ENCODE data around the gene BEX5.

The BEX5 gene

DNA sequence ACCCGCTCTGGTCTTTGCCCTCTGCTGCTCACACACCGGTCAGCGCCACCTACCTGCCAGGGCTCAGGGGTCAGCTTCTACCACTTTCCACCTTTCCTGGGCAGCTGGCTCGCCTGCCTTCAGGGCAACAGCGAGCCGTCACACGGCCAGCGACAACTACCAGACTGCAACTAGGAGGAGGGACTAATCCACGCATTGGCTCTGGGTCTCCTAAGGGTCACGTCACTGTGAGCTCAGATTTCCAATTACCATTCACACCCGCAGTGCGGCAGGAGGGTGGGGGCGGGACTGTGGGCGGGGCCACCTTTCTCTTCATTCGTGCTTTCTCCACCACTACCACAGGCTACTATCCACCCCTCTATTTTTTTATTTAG lies at the start of gene BEX5:
BEX5 (minus strand) TSS at position 172 of the 374 bp plus-strand sequence. CDS start 1,712 bp downstream, outside the sequence.
- Histone ChIP-seq H3F3A (ENCODE audit: insufficient read depth) (no peaks in the 10 kb centered on the region), H3K4me2 (ENCODE audit: low read depth, low read length, poor library complexity, severe bottlenecking) (peak within 1 kb of the TSS; percentile 39), H3K36me3 (ENCODE audit: low read length) (no peaks in the 10 kb centered on the region), H4K20me1 (ENCODE audit: low read depth, low read length) (no peaks in the 10 kb centered on the region), H3K9ac (ENCODE audit: low read length) (no peak within 1 kb of the TSS), H3K27ac (ENCODE audit: low read depth, low read length) (no peak within 1 kb of the TSS), H3K9me2 (replicated peaks; ENCODE audit: insufficient read depth, low read length) (no peaks in the 10 kb centered on the region), H2AFZ (ENCODE audit: low read depth, low read length, severe bottlenecking) (no peak within 1 kb of the TSS), H3K4me3 (ENCODE audit: insufficient read depth, low read length, poor library complexity, severe bottlenecking) (no peak within 1 kb of the TSS), H3K9me3 (ENCODE audit: insufficient read depth, low read length) (no peaks in the 10 kb centered on the region), H3K79me2 (ENCODE audit: insufficient read depth, low read length) (no peaks in the 10 kb centered on the region), H3K27me3 (ENCODE audit: low read length) (no peaks in the 10 kb centered on the region)
- TF ChIP-seq, protein P1, sequence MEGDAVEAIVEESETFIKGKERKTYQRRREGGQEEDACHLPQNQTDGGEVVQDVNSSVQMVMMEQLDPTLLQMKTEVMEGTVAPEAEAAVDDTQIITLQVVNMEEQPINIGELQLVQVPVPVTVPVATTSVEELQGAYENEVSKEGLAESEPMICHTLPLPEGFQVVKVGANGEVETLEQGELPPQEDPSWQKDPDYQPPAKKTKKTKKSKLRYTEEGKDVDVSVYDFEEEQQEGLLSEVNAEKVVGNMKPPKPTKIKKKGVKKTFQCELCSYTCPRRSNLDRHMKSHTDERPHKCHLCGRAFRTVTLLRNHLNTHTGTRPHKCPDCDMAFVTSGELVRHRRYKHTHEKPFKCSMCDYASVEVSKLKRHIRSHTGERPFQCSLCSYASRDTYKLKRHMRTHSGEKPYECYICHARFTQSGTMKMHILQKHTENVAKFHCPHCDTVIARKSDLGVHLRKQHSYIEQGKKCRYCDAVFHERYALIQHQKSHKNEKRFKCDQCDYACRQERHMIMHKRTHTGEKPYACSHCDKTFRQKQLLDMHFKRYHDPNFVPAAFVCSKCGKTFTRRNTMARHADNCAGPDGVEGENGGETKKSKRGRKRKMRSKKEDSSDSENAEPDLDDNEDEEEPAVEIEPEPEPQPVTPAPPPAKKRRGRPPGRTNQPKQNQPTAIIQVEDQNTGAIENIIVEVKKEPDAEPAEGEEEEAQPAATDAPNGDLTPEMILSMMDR (IDR thresholded peaks at IDR 0.05; ENCODE audit: insufficient read depth, low read length, poor library complexity, severe bottlenecking), result no peak
- no peak for TF ChIP-seq EZH2phosphoT487 (conservative IDR thresholded peaks at IDR 0.05; ENCODE audit: low read length)

GRCh38 chrX:102185967-102186720 lies 30.4 kb upstream of the BEX5 start:
- no peaks in the 10 kb centered on the region for H3K36me3 ChIP-seq (ENCODE audit: low read length)
- no peaks in the 10 kb centered on the region for H3K79me2 ChIP-seq (ENCODE audit: insufficient read depth, low read length)
- H3K27ac ChIP-seq (ENCODE audit: low read depth, low read length), result no peak overlapping the region
- H3F3A ChIP-seq (ENCODE audit: insufficient read depth), result no peaks in the 10 kb centered on the region
- H3K27me3 ChIP-seq (ENCODE audit: low read length), result no peaks in the 10 kb centered on the region
- no peaks in the 10 kb centered on the region for H4K20me1 ChIP-seq (ENCODE audit: low read depth, low read length)
- TF ChIP-seq, protein P1 (IDR thresholded peaks at IDR 0.05; ENCODE audit: insufficient read depth, low read length, poor library complexity, severe bottlenecking), result no peak
- no peak for TF ChIP-seq EZH2phosphoT487 (conservative IDR thresholded peaks at IDR 0.05; ENCODE audit: low read length)
- no peak overlapping the region for H3K4me3 ChIP-seq (ENCODE audit: insufficient read depth, low read length, poor library complexity, severe bottlenecking)
- no peak overlapping the region for H2AFZ ChIP-seq (ENCODE audit: low read depth, low read length, severe bottlenecking)
- H3K9me2 ChIP-seq (replicated peaks; ENCODE audit: insufficient read depth, low read length), result no peaks in the 10 kb centered on the region
- H3K9me3 ChIP-seq (ENCODE audit: insufficient read depth, low read length), result no peaks in the 10 kb centered on the region
- no peak overlapping the region for H3K4me2 ChIP-seq (ENCODE audit: low read depth, low read length, poor library complexity, severe bottlenecking)
- no peak overlapping the region for H3K9ac ChIP-seq (ENCODE audit: low read length)

DNA sequence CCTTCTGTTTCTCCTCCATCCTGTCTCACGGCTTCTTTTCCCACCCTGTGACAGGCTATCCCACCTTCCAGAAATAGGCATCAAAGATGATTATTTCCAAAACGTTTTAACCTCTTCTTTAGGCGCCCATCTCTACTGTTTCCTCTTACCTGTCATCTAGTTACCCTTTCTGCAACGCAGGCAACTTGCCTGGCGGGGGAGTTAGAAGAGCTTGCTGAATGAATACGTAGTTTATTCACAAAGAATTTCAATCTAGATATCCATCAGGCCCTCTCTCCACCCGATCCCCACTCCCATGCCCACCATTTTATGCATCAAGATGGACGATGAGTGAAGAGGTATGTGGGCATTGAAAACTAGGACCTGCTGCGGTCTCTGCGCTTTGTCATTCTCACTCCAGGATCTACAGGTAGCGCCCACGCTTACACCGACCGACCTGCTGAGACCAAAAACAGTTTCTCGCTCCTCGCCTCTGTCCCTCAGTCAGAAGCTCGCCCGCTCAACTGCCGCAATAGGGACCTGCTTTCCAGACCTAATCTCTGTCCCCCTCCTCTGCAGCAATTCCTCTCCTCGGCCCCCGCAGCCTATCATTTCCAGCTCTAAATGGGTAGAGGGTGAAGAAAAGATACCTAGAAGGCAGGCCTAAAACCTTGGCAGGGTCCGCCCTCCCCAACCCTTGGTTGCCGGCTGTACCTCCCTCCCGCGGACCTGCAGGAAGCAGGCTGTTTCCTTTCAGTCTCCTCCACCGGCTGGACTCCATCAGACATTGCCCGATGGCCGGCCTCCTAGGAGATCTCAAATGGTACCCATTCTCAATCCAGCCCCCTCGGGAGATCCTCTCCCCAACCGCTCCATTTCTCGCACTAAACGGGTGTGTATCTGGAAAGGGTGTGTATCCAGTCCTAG lies 624 bp downstream of the BEX5 start:
- Histone ChIP-seq H2AFZ (ENCODE audit: low read depth, low read length, severe bottlenecking) (no peak overlapping the region), H3K79me2 (ENCODE audit: insufficient read depth, low read length) (no peaks in the 10 kb centered on the region), H3K4me2 (ENCODE audit: low read depth, low read length, poor library complexity, severe bottlenecking) (peak overlapping the region; percentile 39), H3F3A (ENCODE audit: insufficient read depth) (no peaks in the 10 kb centered on the region), H3K4me3 (ENCODE audit: insufficient read depth, low read length, poor library complexity, severe bottlenecking) (no peak overlapping the region), H3K27ac (ENCODE audit: low read depth, low read length) (no peak overlapping the region), H3K27me3 (ENCODE audit: low read length) (no peaks in the 10 kb centered on the region), H3K9me2 (replicated peaks; ENCODE audit: insufficient read depth, low read length) (no peaks in the 10 kb centered on the region), H3K9me3 (ENCODE audit: insufficient read depth, low read length) (no peaks in the 10 kb centered on the region), H3K9ac (ENCODE audit: low read length) (no peak overlapping the region), H4K20me1 (ENCODE audit: low read depth, low read length) (no peaks in the 10 kb centered on the region), H3K36me3 (ENCODE audit: low read length) (no peaks in the 10 kb centered on the region)
- no peak for TF ChIP-seq EZH2phosphoT487 (conservative IDR thresholded peaks at IDR 0.05; ENCODE audit: low read length)
- TF ChIP-seq, protein P1 (IDR thresholded peaks at IDR 0.05; ENCODE audit: insufficient read depth, low read length, poor library complexity, severe bottlenecking), result no peak

Data from SU-DHL-6 (cell line).